Neural progenitor cell (in vitro differentiated cells): ENCODE results near the gene LIMA1.

Experiments used
- EZH2 ChIP-seq: fragments of 200-600 bp; sonication (generic); IDR thresholded peaks from 2 replicates; pipeline ENCODE4 v1.6.1; 2017; ENCODE audit warnings: antibody characterized with exemption, mild to moderate bottlenecking, moderate library complexity
- EZH2phosphoT487 ChIP-seq: fragments of 200-600 bp; sonication (generic); IDR thresholded peaks from 2 replicates; pipeline ENCODE4 v1.6.1; 2017; ENCODE audit warnings: antibody characterized with exemption
- TF ChIP-seq, protein P1 (sequence below): fragments of 200-600 bp; sonication (generic); IDR thresholded peaks from 2 replicates; pipeline ENCODE4 v1.5.1; 2017; ENCODE audit warnings: antibody characterized with exemption, mild to moderate bottlenecking

GRCh38 chr12:50265770-50266524 lies 17.4 kb downstream of the LIMA1 start:
- TF ChIP-seq, protein P1, sequence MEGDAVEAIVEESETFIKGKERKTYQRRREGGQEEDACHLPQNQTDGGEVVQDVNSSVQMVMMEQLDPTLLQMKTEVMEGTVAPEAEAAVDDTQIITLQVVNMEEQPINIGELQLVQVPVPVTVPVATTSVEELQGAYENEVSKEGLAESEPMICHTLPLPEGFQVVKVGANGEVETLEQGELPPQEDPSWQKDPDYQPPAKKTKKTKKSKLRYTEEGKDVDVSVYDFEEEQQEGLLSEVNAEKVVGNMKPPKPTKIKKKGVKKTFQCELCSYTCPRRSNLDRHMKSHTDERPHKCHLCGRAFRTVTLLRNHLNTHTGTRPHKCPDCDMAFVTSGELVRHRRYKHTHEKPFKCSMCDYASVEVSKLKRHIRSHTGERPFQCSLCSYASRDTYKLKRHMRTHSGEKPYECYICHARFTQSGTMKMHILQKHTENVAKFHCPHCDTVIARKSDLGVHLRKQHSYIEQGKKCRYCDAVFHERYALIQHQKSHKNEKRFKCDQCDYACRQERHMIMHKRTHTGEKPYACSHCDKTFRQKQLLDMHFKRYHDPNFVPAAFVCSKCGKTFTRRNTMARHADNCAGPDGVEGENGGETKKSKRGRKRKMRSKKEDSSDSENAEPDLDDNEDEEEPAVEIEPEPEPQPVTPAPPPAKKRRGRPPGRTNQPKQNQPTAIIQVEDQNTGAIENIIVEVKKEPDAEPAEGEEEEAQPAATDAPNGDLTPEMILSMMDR: no peak
- TF ChIP-seq EZH2phosphoT487: no peak
- no peak for TF ChIP-seq EZH2
